ENCODE data around the gene C17orf78. TPM values are rescaled to one million over a fixed set of nuclear protein-coding genes. Genes with fewer than 3 reads are reported as not detected.

C17orf78 gene
- polyA plus RNA-seq, 1 of the 3 experiments (the other 2 are of a cell fraction), result not detected

- Histone ChIP-seq H3K27ac (ENCODE audit: low read depth in 2 of 2, low read length in 1 of 2) (no peak overlapping the region), H2AFZ (ENCODE audit: low read depth) (no peak overlapping the region), H3K4me2 (no peak overlapping the region), H3K79me2 (ENCODE audit: insufficient read depth) (peaks cover 26% of the 10 kb centered on the region; the same call in 1 of the 2 replicates), H3K4me1 (ENCODE audit: control insufficient read depth in 1 of 2, insufficient read depth in 2 of 2, low read depth in 1 of 2, low read length in 1 of 2) (peaks cover 0 to 13% of the 10 kb centered on the region in 2 experiments; a peak in 2 of 4 replicates), H3K36me3 (replicated peaks in 1 of 2; ENCODE audit: control insufficient read depth in 1 of 2, insufficient read depth in 2 of 2, low read length in 1 of 2) (no peaks in the 10 kb centered on the region), H3F3A (replicated peaks; ENCODE audit: insufficient read depth) (peaks cover 7% of the 10 kb centered on the region), H3K9ac (no peak overlapping the region), H3K4me3 (ENCODE audit: low read depth in 2 of 2, low read length in 1 of 2) (no peak overlapping the region), H3K27me3 (ENCODE audit: insufficient read depth) (no peaks in the 10 kb centered on the region), H3K9me3 (no peaks in the 10 kb centered on the region), H4K20me1 (ENCODE audit: insufficient read depth) (0 out of 2 replicates have a peak, but pooled peaks cover 7% of the 10 kb centered on the region), H3K9me2 (no peaks in the 10 kb centered on the region)
- POLR2A ChIA-PET, result no interaction called here
- 66% methylated on average over 3 of the region's 3 CpGs for WGBS (ENCODE audit: low lambda C conversion rate)
- CTCF ChIA-PET, result interaction anchor here (1.5 to 4.9 kb wide), 2 partner anchors 12 to 37 kb away, joined by 3 to 35 read pairs; no protein-coding TSS in a partner anchor
- no peak for DNase-seq
- TF ChIP-seq EZH2phosphoT487 (IDR thresholded peaks at IDR 0.05; ENCODE audit: borderline replicate concordance, low read depth) (no peak), MEF2A (IDR thresholded peaks at IDR 0.05; ENCODE audit: borderline replicate concordance, low read depth) (no peak), RCOR1 (IDR thresholded peaks at IDR 0.05; ENCODE audit: low read length) (no peak), NRF1 (IDR thresholded peaks at IDR 0.05; ENCODE audit: low read depth, low read length) (no peak), CHD2 (IDR thresholded peaks at IDR 0.05; ENCODE audit: low read length, partially characterized antibody) (no peak), NFIC (IDR thresholded peaks at IDR 0.05; ENCODE audit: borderline replicate concordance) (no peak), SMC3 (IDR thresholded peaks at IDR 0.05; ENCODE audit: low read depth, low read length) (no peak), CTCF (IDR thresholded peaks at IDR 0.05) (no peak), REST (IDR thresholded peaks at IDR 0.05; ENCODE audit: low read depth, low read length) (no peak), FOXJ3 (CRISPR knock-in tag; IDR thresholded peaks at IDR 0.05) (no peak), USF1 (IDR thresholded peaks at IDR 0.05; ENCODE audit: borderline replicate concordance, low read depth) (no peak), YY1 (IDR thresholded peaks at IDR 0.05; ENCODE audit: low read depth) (no peak), GABPA (IDR thresholded peaks at IDR 0.05; ENCODE audit: low read depth) (no peak), SIN3A (IDR thresholded peaks at IDR 0.05; ENCODE audit: borderline replicate concordance, low read depth, low read length) (no peak), EP300 (IDR thresholded peaks at IDR 0.05; ENCODE audit: borderline replicate concordance in 1 of 2, low read depth in 1 of 2, low read length in 1 of 2) (no peak)
- TF ChIP-seq, protein P1, sequence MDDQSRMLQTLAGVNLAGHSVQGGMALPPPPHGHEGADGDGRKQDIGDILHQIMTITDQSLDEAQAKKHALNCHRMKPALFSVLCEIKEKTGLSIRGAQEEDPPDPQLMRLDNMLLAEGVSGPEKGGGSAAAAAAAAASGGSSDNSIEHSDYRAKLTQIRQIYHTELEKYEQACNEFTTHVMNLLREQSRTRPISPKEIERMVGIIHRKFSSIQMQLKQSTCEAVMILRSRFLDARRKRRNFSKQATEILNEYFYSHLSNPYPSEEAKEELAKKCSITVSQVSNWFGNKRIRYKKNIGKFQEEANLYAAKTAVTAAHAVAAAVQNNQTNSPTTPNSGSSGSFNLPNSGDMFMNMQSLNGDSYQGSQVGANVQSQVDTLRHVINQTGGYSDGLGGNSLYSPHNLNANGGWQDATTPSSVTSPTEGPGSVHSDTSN (IDR thresholded peaks at IDR 0.05), result no peak
- TF ChIP-seq, protein P2, sequence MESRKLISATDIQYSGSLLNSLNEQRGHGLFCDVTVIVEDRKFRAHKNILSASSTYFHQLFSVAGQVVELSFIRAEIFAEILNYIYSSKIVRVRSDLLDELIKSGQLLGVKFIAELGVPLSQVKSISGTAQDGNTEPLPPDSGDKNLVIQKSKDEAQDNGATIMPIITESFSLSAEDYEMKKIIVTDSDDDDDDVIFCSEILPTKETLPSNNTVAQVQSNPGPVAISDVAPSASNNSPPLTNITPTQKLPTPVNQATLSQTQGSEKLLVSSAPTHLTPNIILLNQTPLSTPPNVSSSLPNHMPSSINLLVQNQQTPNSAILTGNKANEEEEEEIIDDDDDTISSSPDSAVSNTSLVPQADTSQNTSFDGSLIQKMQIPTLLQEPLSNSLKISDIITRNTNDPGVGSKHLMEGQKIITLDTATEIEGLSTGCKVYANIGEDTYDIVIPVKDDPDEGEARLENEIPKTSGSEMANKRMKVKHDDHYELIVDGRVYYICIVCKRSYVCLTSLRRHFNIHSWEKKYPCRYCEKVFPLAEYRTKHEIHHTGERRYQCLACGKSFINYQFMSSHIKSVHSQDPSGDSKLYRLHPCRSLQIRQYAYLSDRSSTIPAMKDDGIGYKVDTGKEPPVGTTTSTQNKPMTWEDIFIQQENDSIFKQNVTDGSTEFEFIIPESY (IDR thresholded peaks at IDR 0.05; ENCODE audit: borderline replicate concordance, low read depth), result no peak
Measured at GRCh38 chr17:37360632-37361031, 15.2 kb upstream of the C17orf78 start.

Data from SK-N-SH (cell line).